H1 (cell line): Measurements from ENCODE around the gene MINPP1. TPM values are rescaled to one million over a fixed set of nuclear protein-coding genes. Genes with fewer than 3 reads are reported as not detected.

ENCODE experiments used
- CTCF ChIA-PET: fragments of 300-600 bp; sonication (Branson Sonifier 250); formaldehyde crosslinking; loops from one replicate; lab custom pipeline; 2021; ENCODE audit not compliant: partially characterized antibody; lab: Charles Lee
- POLR2A ChIA-PET: fragments of 300-600 bp; sonication (Branson Sonifier 250); formaldehyde crosslinking; loops from one replicate; lab custom pipeline; 2021; ENCODE audit warnings: inconsistent platforms; ENCODE audit not compliant: partially characterized antibody; lab: Charles Lee
- DNase-seq, 2 experiments: peaks; one replicate each; pipeline versions ENCODE4 v3.0.0 to v3.0.0-alpha.2; 2010 to 2022; ENCODE audit warnings: low spot score in 2 of 2, low read depth in 1 of 2, mixed read lengths in 1 of 2
- FAIRE-seq: peaks from 2 replicates; lab custom pipeline; 2011; peaks lifted over from hg19 to GRCh38; lab: Jason Lieb, UNC
- H2AFZ ChIP-seq: 2 replicates; pipeline ENCODE4 v1.8.1; 2012; ENCODE audit warnings: low read length, inconsistent platforms
- H2AK5ac ChIP-seq: 2 replicates; pipeline ENCODE4 v1.6.1; 2013; ENCODE audit warnings: low read depth, low read length
- H2BK120ac ChIP-seq: replicated peaks from 2 replicates; pipeline ENCODE3; 2013; ENCODE audit warnings: low read depth, low read length, inconsistent platforms
- H2BK12ac ChIP-seq: 2 replicates; pipeline ENCODE4 v1.6.1; 2013; ENCODE audit warnings: low read depth, low read length
- H2BK15ac ChIP-seq: 2 replicates; pipeline ENCODE4 v1.6.1; 2013; ENCODE audit warnings: low read length
- H2BK20ac ChIP-seq: 2 replicates; pipeline ENCODE4 v1.6.1; 2013; ENCODE audit warnings: low read length
- H2BK5ac ChIP-seq: 2 replicates; pipeline ENCODE4 v1.6.1; 2013; ENCODE audit warnings: low read depth, low read length
- H3K14ac ChIP-seq: 2 replicates; pipeline ENCODE4 v1.6.1; 2013; ENCODE audit warnings: inconsistent platforms; ENCODE audit not compliant: insufficient read length
- H3K18ac ChIP-seq: 2 replicates; pipeline ENCODE4 v1.6.1; 2013; ENCODE audit warnings: low read length; ENCODE audit errors: extremely low read depth
- H3K23ac ChIP-seq: 2 replicates; pipeline ENCODE4 v1.6.1; 2013; ENCODE audit warnings: inconsistent platforms; ENCODE audit not compliant: insufficient read length
- H3K23me2 ChIP-seq: 2 replicates; pipeline ENCODE4 v1.6.1; 2013; ENCODE audit warnings: low read depth, low read length
- H3K27ac ChIP-seq: 2 replicates; pipeline ENCODE4 v1.6.1; 2011; ENCODE audit warnings: low read depth, low read length, inconsistent platforms
- H3K27me3 ChIP-seq, 4 experiments: replicated peaks in 1 of 4; 1 replicate in 1 of 4; 2 replicates in 3 of 4; pipeline versions ENCODE4 v1.6.1 to v1.8.1; 2011 to 2013; ENCODE audit warnings: low read length in 3 of 4, mild to moderate bottlenecking in 3 of 4, inconsistent platforms in 2 of 4, mixed read lengths in 2 of 4, moderate library complexity in 1 of 4; ENCODE audit not compliant: control insufficient read depth in 3 of 4, insufficient read depth in 3 of 4; ENCODE audit errors: extremely low read depth in 1 of 4
- H3K36me3 ChIP-seq, 4 experiments: 2 replicates each; pipeline versions ENCODE4 v1.6.1 to v1.8.1; 2011 to 2013; ENCODE audit warnings: mild to moderate bottlenecking in 4 of 4, low read length in 3 of 4, moderate library complexity in 2 of 4, control low read depth in 1 of 4, inconsistent platforms in 1 of 4; ENCODE audit not compliant: insufficient read depth in 4 of 4, control insufficient read depth in 2 of 4
- H3K4ac ChIP-seq: replicated peaks from 2 replicates; pipeline ENCODE3; 2013; ENCODE audit warnings: low read length, low read depth, mixed read lengths, inconsistent platforms; ENCODE audit not compliant: insufficient read length
- H3K4me1 ChIP-seq, 4 experiments: replicated peaks in 1 of 4; 1 replicate in 1 of 4; 2 replicates in 3 of 4; pipeline versions ENCODE4 v1.6.1 to v1.8.1; 2011 to 2013; ENCODE audit warnings: low read length in 3 of 4, inconsistent platforms in 2 of 4, mixed read lengths in 1 of 4; ENCODE audit not compliant: insufficient read depth in 4 of 4, control insufficient read depth in 3 of 4
- H3K4me2 ChIP-seq, 2 experiments: 2 replicates each; pipeline versions ENCODE4 v1.6.1 to v1.8.1; 2011 to 2013; ENCODE audit warnings: low read depth in 2 of 2, low read length in 2 of 2, control low read depth in 1 of 2, inconsistent platforms in 1 of 2, mild to moderate bottlenecking in 1 of 2; ENCODE audit not compliant: insufficient read depth in 1 of 2
- H3K4me3 ChIP-seq, 4 experiments: fragments of 200-600, 300-600 bp in 1 of 4; sonication (generic), shearing (Covaris generic), sonication (Bioruptor Twin) in 1 of 4; 2 replicates each; pipeline versions ENCODE4 v1.5.1 to v1.8.1; 2011 to 2016; ENCODE audit warnings: low read length in 4 of 4, low read depth in 3 of 4, control low read depth in 2 of 4, inconsistent platforms in 2 of 4, mild to moderate bottlenecking in 2 of 4, mixed read lengths in 1 of 4, moderate library complexity in 1 of 4; ENCODE audit not compliant: insufficient read depth in 2 of 4; ENCODE audit errors: extremely low read depth in 1 of 4
- H3K56ac ChIP-seq: replicated peaks from 2 replicates; pipeline ENCODE3; 2013; ENCODE audit warnings: low read depth, mild to moderate bottlenecking, mixed read lengths, low read length, inconsistent platforms; ENCODE audit not compliant: insufficient read length
- H3K79me1 ChIP-seq: 2 replicates; pipeline ENCODE4 v1.6.1; 2013; ENCODE audit warnings: low read depth, low read length, control low read depth
- H3K79me2 ChIP-seq, 2 experiments: 2 replicates each; pipeline versions ENCODE4 v1.6.1 to v1.8.1; 2012 to 2013; ENCODE audit warnings: low read length in 2 of 2, mild to moderate bottlenecking in 2 of 2, inconsistent platforms in 1 of 2; ENCODE audit not compliant: insufficient read depth in 2 of 2, control insufficient read depth in 1 of 2
- H3K9ac ChIP-seq, 4 experiments: replicated peaks in 1 of 4; 1 replicate in 1 of 4; 2 replicates in 3 of 4; pipeline versions ENCODE4 v1.6.1 to v1.8.1; 2011 to 2013; ENCODE audit warnings: low read depth in 3 of 4, low read length in 3 of 4, control low read depth in 2 of 4, mild to moderate bottlenecking in 2 of 4, moderate library complexity in 2 of 4, inconsistent platforms in 1 of 4; ENCODE audit errors: extremely low read depth in 1 of 4
- H3K9me3 ChIP-seq, 2 experiments: 2 replicates each; pipeline versions ENCODE4 v1.6.1 to v1.8.1; 2012 to 2013; ENCODE audit warnings: mild to moderate bottlenecking in 2 of 2, moderate library complexity in 2 of 2, control low read depth in 1 of 2, inconsistent platforms in 1 of 2, low read depth in 1 of 2, low read length in 1 of 2, mixed read lengths in 1 of 2; ENCODE audit not compliant: insufficient read depth in 2 of 2
- H4K20me1 ChIP-seq, 2 experiments: replicated peaks in 1 of 2; 2 replicates each; pipeline versions ENCODE3 to v1.8.1; 2011 to 2013; ENCODE audit warnings: inconsistent platforms in 2 of 2, low read length in 2 of 2, mild to moderate bottlenecking in 1 of 2; ENCODE audit not compliant: insufficient read depth in 2 of 2, control insufficient read depth in 1 of 2
- H4K5ac ChIP-seq: 2 replicates; pipeline ENCODE4 v1.6.1; 2013; ENCODE audit warnings: low read length, low read depth, mixed read lengths, inconsistent platforms; ENCODE audit not compliant: insufficient read length
- H4K8ac ChIP-seq: 2 replicates; pipeline ENCODE4 v1.8.0; 2013; ENCODE audit warnings: mild to moderate bottlenecking, moderate library complexity, low read length, inconsistent platforms; ENCODE audit not compliant: insufficient read depth; ENCODE audit errors: extremely low read depth
- H4K91ac ChIP-seq: replicated peaks from 2 replicates; pipeline ENCODE3; 2013; ENCODE audit warnings: low read length, mixed read lengths, inconsistent platforms; ENCODE audit not compliant: insufficient read length
- ASH2L ChIP-seq: fragments of 200-600, 300-600 bp; sonication (generic); IDR thresholded peaks from one replicate; pipeline ENCODE4 v1.7.1; 2017; ENCODE audit warnings: low read length
- BCL11A ChIP-seq, 2 experiments: IDR thresholded peaks; one replicate each; pipeline ENCODE4 v1.6.1; 2011; ENCODE audit warnings: low read depth in 2 of 2, low read length in 2 of 2, mild to moderate bottlenecking in 2 of 2
- CEBPB ChIP-seq: IDR thresholded peaks from 2 replicates; pipeline ENCODE4 v1.6.1; 2012; ENCODE audit warnings: low read depth, low read length
- CHD2 ChIP-seq: IDR thresholded peaks from 2 replicates; pipeline ENCODE4 v1.6.1; 2012; ENCODE audit warnings: low read length, improper control_type of control experiment
- EGR1 ChIP-seq: IDR thresholded peaks from 2 replicates; pipeline ENCODE4 v1.6.1; 2011; ENCODE audit warnings: low read depth, low read length, borderline replicate concordance
- EP300 ChIP-seq, 2 experiments: IDR thresholded peaks; 1 replicate in 1 of 2; 2 replicates in 1 of 2; pipeline ENCODE4 v1.6.1; 2011 to 2012; ENCODE audit warnings: low read depth in 2 of 2, low read length in 2 of 2, mild to moderate bottlenecking in 2 of 2, borderline replicate concordance in 1 of 2, inconsistent platforms in 1 of 2, moderate library complexity in 1 of 2
- JUND ChIP-seq: IDR thresholded peaks from 2 replicates; pipeline ENCODE4 v1.6.1; 2011; ENCODE audit warnings: mild to moderate bottlenecking, improper control_type of control experiment, low read length
- RAD21 ChIP-seq, 2 experiments: IDR thresholded peaks in 1 of 2; conservative IDR thresholded peaks in 1 of 2; 2 replicates each; pipeline ENCODE4 v1.6.1; 2011; ENCODE audit warnings: low read depth in 2 of 2, low read length in 2 of 2, improper control_type of control experiment in 1 of 2, inconsistent platforms in 1 of 2, mild to moderate bottlenecking in 1 of 2, moderate library complexity in 1 of 2
- RBBP5 ChIP-seq: IDR thresholded peaks from 2 replicates; pipeline ENCODE4 v1.7.1; 2012; ENCODE audit warnings: low read depth, mild to moderate bottlenecking, inconsistent platforms, low read length, moderate library complexity, borderline replicate concordance
- SIX5 ChIP-seq: IDR thresholded peaks from 2 replicates; pipeline ENCODE4 v1.6.1; 2011; ENCODE audit warnings: mild to moderate bottlenecking, low read depth, low read length
- whole genome bisulfite sequencing, 2 experiments: shearing (Covaris generic) in 1 of 2; methylation state at CpG; one replicate each; pipeline versions ENCODE4 v1.1.6 to v1.1.7; 2013 to 2015; ENCODE audit warnings: low lambda C conversion rate in 2 of 2, mixed read lengths in 2 of 2, inconsistent platforms in 1 of 2, low coverage in 1 of 2, missing lambda C conversion rate in 1 of 2; ENCODE audit not compliant: insufficient replicate concordance in 2 of 2, insufficient coverage in 1 of 2, insufficient read length in 1 of 2; ENCODE audit errors: extremely low coverage in 1 of 2, missing lambda C conversion rate in 1 of 2; 5-methylcytosine and 5-hydroxymethylcytosine counted together
- polyA plus RNA-seq, 7 experiments: library from polyadenylated mRNA; depleted of rRNA in 3 of 7; stranded (reverse) in 5 of 7; unstranded in 2 of 7; fragments of >200 nt in 5 of 7; fragments of 200-250 nt in 2 of 7; gene quantifications; 1 replicate in 5 of 7; 2 replicates in 1 of 7; 4 replicates in 1 of 7; pipeline versions ENCODE4 v1.2.1 to v1.2.3, GENCODE V29; 2011 to 2013; ENCODE audit warnings: missing spikeins in 2 of 7, mixed read lengths in 2 of 7
- total RNA-seq: library from RNA; stranded (reverse); fragmentation: NEBNext Ultra II Directional; extraction: Animal tissue kit (Norgen Biotek cat#: 25700); gene quantifications from 2 replicates; pipeline ENCODE4 v1.2.1, GENCODE V29; 2021
- TF ChIP-seq, protein P1 (sequence below), 3 experiments: IDR thresholded peaks; 1 replicate in 2 of 3; 2 replicates in 1 of 3; pipeline versions ENCODE4 v1.5.1 to v1.6.1; 2011; ENCODE audit warnings: low read length in 3 of 3, mild to moderate bottlenecking in 3 of 3, inconsistent platforms in 2 of 3, low read depth in 1 of 3, moderate library complexity in 1 of 3; ENCODE audit not compliant: insufficient read depth in 1 of 3; ENCODE audit errors: control extremely low read depth in 1 of 3

MINPP1 gene
- total and polyA plus RNA-seq, 2 of the 8 experiments (the other 6 are each of a cell fraction or from before 2014, with no cell fraction given): 13.6 to 27.2 TPM

- Histone ChIP-seq H3K79me2 (no peaks in the 10 kb centered on the region), H3K9ac (no peak overlapping the region), H3K36me3 (no peaks in the 10 kb centered on the region), H4K8ac (no peak overlapping the region), H3K56ac (no peak overlapping the region), H2AK5ac (no peak overlapping the region), H2BK12ac (no peak overlapping the region), H3K14ac (no peak overlapping the region), H2BK5ac (no peak overlapping the region), H3K23me2 (no peaks in the 10 kb centered on the region), H3K4me2 (no peak overlapping the region), H2BK20ac (no peak overlapping the region), H3K27ac (no peak overlapping the region), H2BK120ac (no peak overlapping the region), H3K27me3 (no peaks in the 10 kb centered on the region), H3K4me1 (peaks cover 2 to 9% (median 5%) of the 10 kb centered on the region in 4 experiments; a peak in 4 of 7 replicates), H3K23ac (no peak overlapping the region), H4K91ac (no peak overlapping the region), H3K9me3 (no peaks in the 10 kb centered on the region; a peak in 1 of 4 replicates), H4K20me1 (no peaks in the 10 kb centered on the region), H2BK15ac (no peak overlapping the region), H2AFZ (no peak overlapping the region), H3K79me1 (no peaks in the 10 kb centered on the region), H3K18ac (no peak overlapping the region), H3K4me3 (no peak overlapping the region), H4K5ac (no peak overlapping the region), H3K4ac (no peak overlapping the region)
- ChIA-PET POLR2A (no interaction called here), CTCF (interaction anchor here (1.6 kb wide), 1 partner anchor 79 kb away, joined by 4 read pairs; no protein-coding TSS in a partner anchor)
- WGBS, 2 experiments: 91% methylated on average over 5 of the region's 5 CpGs; no CpG with 5 or more reads in 1 of the 2 experiments
- FAIRE-seq: no peak
- DNase-seq: no peak
- no peak for TF ChIP-seq BCL11A (IDR thresholded peaks at IDR 0.05; ENCODE audit: low read depth in 2 of 2, low read length in 2 of 2)
- TF ChIP-seq SIX5: no peak
- no peak for TF ChIP-seq CHD2
- TF ChIP-seq, protein P1, sequence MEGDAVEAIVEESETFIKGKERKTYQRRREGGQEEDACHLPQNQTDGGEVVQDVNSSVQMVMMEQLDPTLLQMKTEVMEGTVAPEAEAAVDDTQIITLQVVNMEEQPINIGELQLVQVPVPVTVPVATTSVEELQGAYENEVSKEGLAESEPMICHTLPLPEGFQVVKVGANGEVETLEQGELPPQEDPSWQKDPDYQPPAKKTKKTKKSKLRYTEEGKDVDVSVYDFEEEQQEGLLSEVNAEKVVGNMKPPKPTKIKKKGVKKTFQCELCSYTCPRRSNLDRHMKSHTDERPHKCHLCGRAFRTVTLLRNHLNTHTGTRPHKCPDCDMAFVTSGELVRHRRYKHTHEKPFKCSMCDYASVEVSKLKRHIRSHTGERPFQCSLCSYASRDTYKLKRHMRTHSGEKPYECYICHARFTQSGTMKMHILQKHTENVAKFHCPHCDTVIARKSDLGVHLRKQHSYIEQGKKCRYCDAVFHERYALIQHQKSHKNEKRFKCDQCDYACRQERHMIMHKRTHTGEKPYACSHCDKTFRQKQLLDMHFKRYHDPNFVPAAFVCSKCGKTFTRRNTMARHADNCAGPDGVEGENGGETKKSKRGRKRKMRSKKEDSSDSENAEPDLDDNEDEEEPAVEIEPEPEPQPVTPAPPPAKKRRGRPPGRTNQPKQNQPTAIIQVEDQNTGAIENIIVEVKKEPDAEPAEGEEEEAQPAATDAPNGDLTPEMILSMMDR (IDR thresholded peaks at IDR 0.05; ENCODE audit: control extremely low read depth in 1 of 3, insufficient read depth in 1 of 3, low read depth in 1 of 3, low read length in 3 of 3): no peak
- no peak for TF ChIP-seq ASH2L
- TF ChIP-seq EP300 (IDR thresholded peaks at IDR 0.05; ENCODE audit: borderline replicate concordance in 1 of 2, low read depth in 2 of 2, low read length in 2 of 2): no peak
- no peak for TF ChIP-seq EGR1
- TF ChIP-seq CEBPB: no peak
- TF ChIP-seq JUND: no peak
- no peak for TF ChIP-seq RBBP5
- TF ChIP-seq RAD21 (IDR thresholded peaks at IDR 0.05 in 1 of 2, conservative IDR thresholded peaks at IDR 0.05 in 1 of 2; ENCODE audit: low read depth in 2 of 2, low read length in 2 of 2): no peak
Measured at GRCh38 chr10:87560495-87561129, 55.9 kb downstream of the MINPP1 start.
